ENCODE results near the gene FOXO1. TPM values are rescaled to one million over a fixed set of nuclear protein-coding genes. Genes with fewer than 3 reads are reported as not detected.
A peak's percentile ranks its signal among the peaks of the same experiment; 100 is the strongest.

FOXO1 gene
- total and polyA plus RNA-seq, 4 experiments from 2014 or later, result 35.2 to 72.3 (median 68.2) TPM

DNA sequence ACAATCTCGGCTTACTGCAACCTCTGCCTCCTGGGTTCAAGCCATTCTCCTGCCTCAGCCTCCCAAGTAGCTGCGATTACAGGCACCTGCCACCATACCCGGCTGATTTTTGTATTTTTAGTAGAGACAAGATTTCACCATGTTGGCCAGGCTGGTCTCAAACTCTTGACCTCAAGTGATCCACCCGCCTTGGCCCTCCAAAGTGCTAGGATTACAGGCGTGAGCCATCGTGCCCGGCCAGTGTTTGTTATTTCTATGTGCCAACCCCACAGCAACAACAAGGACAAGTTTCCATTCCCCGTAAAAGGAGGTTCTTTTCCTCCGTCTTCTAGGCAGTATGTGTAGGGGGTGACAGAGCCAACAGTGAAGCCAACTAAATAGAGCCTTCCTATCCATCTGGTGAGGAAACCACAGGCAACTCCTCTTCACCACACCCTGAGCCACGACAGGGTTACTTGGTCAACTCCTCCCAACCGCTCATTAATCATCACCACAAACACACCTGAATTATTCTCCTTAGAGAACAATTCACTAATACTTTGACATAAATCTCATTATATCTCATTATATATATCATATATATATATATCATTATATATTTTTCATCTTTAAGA is 25.5 kb downstream of the FOXO1 start:
- peaks cover 0 to 31% of the 10 kb centered on the region in 2 donors for H3K36me3 Mint-ChIP-seq
- Histone ChIP-seq H3K36me3 (ENCODE audit: insufficient read depth, low read length) (no peaks in the 10 kb centered on the region), H3K27ac (ENCODE audit: low read depth, low read length) (no peak overlapping the region), H3K9me3 (ENCODE audit: control insufficient read depth in 1 of 2, low read length in 2 of 2) (no peaks in the 10 kb centered on the region), H3K4me1 (ENCODE audit: insufficient read depth, low read length) (peaks cover 98% of the 10 kb centered on the region), H3K27me3 (ENCODE audit: insufficient read depth, low read length) (no peaks in the 10 kb centered on the region), H3K4me3 (ENCODE audit: low read length in 2 of 2) (no peak overlapping the region)
- ChIA-PET CTCF (ENCODE audit: partially characterized antibody) (interaction anchor here (0.9 to 1.6 kb wide), 5 partner anchors 9 to 446 kb away, joined by 3 to 4 read pairs (median 3); no protein-coding TSS in a partner anchor), POLR2A (ENCODE audit: partially characterized antibody) (interaction anchor here (1.1 to 4.0 kb wide), 4 partner anchors 12 to 454 kb away, joined by 3 to 15 read pairs (median 6); no protein-coding TSS in a partner anchor)
- intact Hi-C loops (cut with micrococcal nuclease), result loop anchor here (2.0 kb wide), 1 partner anchor 14 kb away; no protein-coding TSS in a partner anchor
- peak in 3 of 5 donors; percentile 33 to 61 (median 37) for DNase-seq
- peak overlapping the region; percentile 67 to 86 (median 76) for H3K4me3 Mint-ChIP-seq
- peaks cover 70 to 96% (median 86%) of the 10 kb centered on the region in 4 donors for H3K4me1 Mint-ChIP-seq
- no peaks in the 10 kb centered on the region for H3K27me3 Mint-ChIP-seq
- H3K9me3 Mint-ChIP-seq, result no peaks in the 10 kb centered on the region
- peak overlapping the region; percentile 19 to 91 (median 68) for H3K27ac Mint-ChIP-seq

DNA sequence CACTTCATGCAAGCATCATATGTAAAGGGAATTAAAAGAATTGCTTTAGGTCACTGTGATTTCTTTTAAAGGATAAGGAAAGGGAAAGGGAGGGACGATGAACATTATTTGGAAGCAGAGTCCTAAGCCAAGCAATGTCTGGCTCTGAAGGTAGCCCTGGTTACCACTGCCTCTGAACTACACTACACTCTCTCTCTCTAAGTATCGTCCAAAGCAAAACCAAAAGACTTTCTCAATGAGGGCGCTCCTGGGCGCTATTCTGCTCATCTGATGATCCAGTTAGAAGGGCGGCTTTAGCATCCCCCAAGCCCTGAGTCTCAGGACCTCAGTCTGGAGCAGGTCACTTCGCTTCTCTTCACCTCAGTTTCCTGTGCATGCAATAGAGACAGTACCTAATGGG is 26.2 kb downstream of the FOXO1 start:
- H3K9me3 Mint-ChIP-seq, result no peaks in the 10 kb centered on the region
- no peaks in the 10 kb centered on the region for H3K36me3 ChIP-seq (ENCODE audit: insufficient read depth, low read length)
- H3K4me1 ChIP-seq (ENCODE audit: insufficient read depth, low read length), result peaks cover 98% of the 10 kb centered on the region
- ChIA-PET POLR2A (ENCODE audit: partially characterized antibody) (interaction anchor here (1.0 to 4.0 kb wide), 4 partner anchors 14 to 453 kb away, joined by 3 to 15 read pairs (median 3); no protein-coding TSS in a partner anchor), CTCF (ENCODE audit: partially characterized antibody) (interaction anchor here (0.9 to 1.6 kb wide), 3 partner anchors 8 to 26 kb away, joined by 3 to 4 read pairs (median 3); no protein-coding TSS in a partner anchor)
- peaks cover 0 to 34% of the 10 kb centered on the region in 2 donors for H3K36me3 Mint-ChIP-seq
- intact Hi-C loops (cut with micrococcal nuclease), result loop anchor here (2.0 kb wide), 1 partner anchor 13 kb away; no protein-coding TSS in a partner anchor
- peaks cover 69 to 96% (median 86%) of the 10 kb centered on the region in 4 donors for H3K4me1 Mint-ChIP-seq
- H3K9me3 ChIP-seq (ENCODE audit: control insufficient read depth in 1 of 2, low read length in 2 of 2), result no peaks in the 10 kb centered on the region
- DNase-seq, result peak in 1 of 5 donors; percentile 28
- no peak overlapping the region for H3K4me3 ChIP-seq (ENCODE audit: low read length in 2 of 2)
- H3K27ac Mint-ChIP-seq, result peak overlapping the region; percentile 47 to 91 (median 77)
- H3K4me3 Mint-ChIP-seq, result peak overlapping the region in 7 of 8 donors; percentile 64 to 86 (median 76)
- no peaks in the 10 kb centered on the region for H3K27me3 ChIP-seq (ENCODE audit: insufficient read depth, low read length)
- no peak overlapping the region for H3K27ac ChIP-seq (ENCODE audit: low read depth, low read length)
- no peaks in the 10 kb centered on the region for H3K27me3 Mint-ChIP-seq

DNA sequence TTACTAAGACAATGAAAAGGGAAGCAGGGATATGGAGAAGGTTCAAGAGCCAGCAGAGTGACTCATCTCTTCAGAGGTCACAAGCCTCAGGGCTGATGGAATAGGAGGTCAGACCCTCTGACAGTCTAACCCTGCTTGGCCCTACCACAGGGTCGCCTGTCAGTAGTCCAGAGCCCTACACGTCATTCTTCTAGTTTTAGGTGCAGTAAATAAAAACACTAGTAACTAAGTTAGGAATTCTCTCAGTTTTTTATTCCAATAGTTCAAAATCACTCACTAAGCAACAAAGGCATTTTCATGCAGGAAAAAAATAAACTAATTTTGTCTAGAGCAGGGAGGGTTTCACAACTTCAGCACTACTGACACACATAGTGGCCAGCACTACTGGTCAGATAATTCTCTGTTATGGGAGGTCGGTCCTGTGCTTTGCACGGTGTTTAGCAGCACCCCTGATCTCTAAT is 27.2 kb downstream of the FOXO1 start:
- Mint-ChIP-seq H3K27ac (peak overlapping the region; percentile 61 to 84 (median 77)), H3K36me3 (peaks cover 0 to 33% of the 10 kb centered on the region in 2 donors)
- no peak for DNase-seq

DNA sequence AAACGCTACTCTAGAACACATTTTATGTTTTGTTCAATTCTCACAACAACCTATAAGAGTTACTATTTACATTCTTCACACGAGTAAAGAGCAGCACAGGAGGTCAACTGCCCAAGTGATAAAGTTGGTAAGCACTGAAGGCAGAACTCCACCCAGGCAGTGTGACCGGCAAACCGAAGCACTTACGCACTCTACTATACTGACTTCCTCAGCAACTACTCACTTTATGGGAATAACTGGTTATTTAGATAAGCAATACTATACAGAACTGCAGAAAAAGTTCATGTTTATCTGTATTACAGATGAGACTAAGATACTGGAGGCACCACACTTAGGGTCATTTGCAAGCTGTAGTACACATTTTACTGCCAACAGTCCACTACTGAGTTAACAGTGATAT is 28.8 kb downstream of the FOXO1 start:
- no peak overlapping the region for H3K4me3 ChIP-seq (ENCODE audit: low read length in 2 of 2)
- Mint-ChIP-seq H3K27ac (peak overlapping the region; percentile 9 to 95 (median 43)), H3K4me1 (peaks cover 72 to 95% (median 85%) of the 10 kb centered on the region in 4 donors), H3K27me3 (no peaks in the 10 kb centered on the region), H3K4me3 (peak overlapping the region in 4 of 8 donors; percentile 25 to 51 (median 44)), H3K9me3 (no peaks in the 10 kb centered on the region), H3K36me3 (peaks cover 0 to 24% of the 10 kb centered on the region in 2 donors)
- intact Hi-C loops (cut with micrococcal nuclease), result no loop called here
- no peaks in the 10 kb centered on the region for H3K36me3 ChIP-seq (ENCODE audit: insufficient read depth, low read length)
- no peak overlapping the region for H3K27ac ChIP-seq (ENCODE audit: low read depth, low read length)
- CTCF ChIA-PET (ENCODE audit: partially characterized antibody), result no interaction called here
- POLR2A ChIA-PET (ENCODE audit: partially characterized antibody), result interaction anchor here (1.1 kb wide), 1 partner anchor 18 kb away, joined by 3 read pairs; no protein-coding TSS in a partner anchor
- no peak for DNase-seq
- no peaks in the 10 kb centered on the region for H3K9me3 ChIP-seq (ENCODE audit: control insufficient read depth in 1 of 2, low read length in 2 of 2)
- H3K4me1 ChIP-seq (ENCODE audit: insufficient read depth, low read length), result peaks cover 94% of the 10 kb centered on the region
- H3K27me3 ChIP-seq (ENCODE audit: insufficient read depth, low read length), result no peaks in the 10 kb centered on the region

More for the DNA sequence above, 27.2 kb downstream of the FOXO1 start:
- CTCF ChIA-PET (ENCODE audit: partially characterized antibody), result interaction anchor here (1.6 kb wide), 1 partner anchor 25 kb away, joined by 4 read pairs; no protein-coding TSS in a partner anchor
- no peak overlapping the region for H3K4me3 ChIP-seq (ENCODE audit: low read length in 2 of 2)
- H3K27ac ChIP-seq (ENCODE audit: low read depth, low read length), result no peak overlapping the region
- H3K27me3 ChIP-seq (ENCODE audit: insufficient read depth, low read length), result no peaks in the 10 kb centered on the region
- H3K27me3 Mint-ChIP-seq, result no peaks in the 10 kb centered on the region
- H3K9me3 ChIP-seq (ENCODE audit: control insufficient read depth in 1 of 2, low read length in 2 of 2), result no peaks in the 10 kb centered on the region
- no peaks in the 10 kb centered on the region for H3K36me3 ChIP-seq (ENCODE audit: insufficient read depth, low read length)
- intact Hi-C loops (cut with micrococcal nuclease), result no loop called here
- POLR2A ChIA-PET (ENCODE audit: partially characterized antibody), result interaction anchor here (1.0 to 1.6 kb wide), 2 partner anchors 27 to 452 kb away, joined by 3 read pairs; no protein-coding TSS in a partner anchor
- H3K4me3 Mint-ChIP-seq, result peak overlapping the region in 5 of 8 donors; percentile 17 to 76 (median 39)
- H3K4me1 Mint-ChIP-seq, result peaks cover 66 to 95% (median 84%) of the 10 kb centered on the region in 4 donors
- H3K4me1 ChIP-seq (ENCODE audit: insufficient read depth, low read length), result peaks cover 98% of the 10 kb centered on the region
- no peaks in the 10 kb centered on the region for H3K9me3 Mint-ChIP-seq

DNA sequence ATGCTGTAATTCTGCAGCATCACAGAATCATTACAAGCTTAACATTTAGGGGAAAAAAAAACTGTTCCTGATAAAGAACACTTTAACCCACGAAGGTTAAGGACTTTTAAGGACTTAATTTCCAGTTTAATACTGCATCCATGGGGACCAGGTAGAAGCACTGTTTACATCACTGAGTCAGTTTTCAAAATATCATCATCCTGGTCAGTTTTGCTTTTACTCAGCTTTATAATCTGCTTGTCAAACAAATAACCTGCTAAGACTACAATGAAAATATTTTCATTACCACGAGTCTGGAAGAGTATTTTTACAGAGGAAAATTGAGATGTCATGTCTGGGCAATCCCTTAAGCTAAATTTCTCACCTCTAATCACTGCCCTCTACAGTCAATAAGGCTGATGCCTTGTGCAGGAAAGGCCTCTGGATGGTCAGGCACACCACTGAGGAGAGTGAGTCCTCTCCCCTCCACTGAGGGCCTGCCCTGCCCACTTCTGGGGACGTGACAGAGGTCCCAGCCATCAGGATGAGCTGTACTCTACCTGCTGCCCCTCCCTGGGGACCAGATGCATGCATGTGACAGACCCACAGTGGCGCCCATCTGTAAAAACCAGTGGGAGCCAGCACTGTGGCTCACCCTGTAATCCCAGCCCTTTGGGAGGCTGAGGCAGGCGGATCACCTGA is 31.0 kb downstream of the FOXO1 start:
- H3K4me1 Mint-ChIP-seq, result peaks cover 72 to 96% (median 80%) of the 10 kb centered on the region in 4 donors
- H3K36me3 Mint-ChIP-seq, result peaks cover 6 to 24% of the 10 kb centered on the region in 2 donors
- no peaks in the 10 kb centered on the region for H3K27me3 Mint-ChIP-seq
- ChIA-PET CTCF (ENCODE audit: partially characterized antibody) (interaction anchor here (0.6 kb wide), 1 partner anchor 22 kb away, joined by 3 read pairs; no protein-coding TSS in a partner anchor), POLR2A (ENCODE audit: partially characterized antibody) (interaction anchor here (0.9 to 2.0 kb wide), 3 partner anchors 11 to 29 kb away, joined by 3 to 9 read pairs (median 4); no protein-coding TSS in a partner anchor)
- Histone ChIP-seq H3K9me3 (ENCODE audit: control insufficient read depth in 1 of 2, low read length in 2 of 2) (no peaks in the 10 kb centered on the region), H3K27ac (ENCODE audit: low read depth, low read length) (no peak overlapping the region), H3K36me3 (ENCODE audit: insufficient read depth, low read length) (no peaks in the 10 kb centered on the region), H3K4me3 (ENCODE audit: low read length in 2 of 2) (no peak overlapping the region), H3K27me3 (ENCODE audit: insufficient read depth, low read length) (no peaks in the 10 kb centered on the region), H3K4me1 (ENCODE audit: insufficient read depth, low read length) (peaks cover 92% of the 10 kb centered on the region)
- intact Hi-C loops (cut with micrococcal nuclease), result no loop called here
- peak overlapping the region in 6 of 8 donors; percentile 5 to 66 (median 42) for H3K4me3 Mint-ChIP-seq
- no peak for DNase-seq
- peak overlapping the region in 5 of 7 donors; percentile 46 to 69 (median 63) for H3K27ac Mint-ChIP-seq
- no peaks in the 10 kb centered on the region for H3K9me3 Mint-ChIP-seq

DNA sequence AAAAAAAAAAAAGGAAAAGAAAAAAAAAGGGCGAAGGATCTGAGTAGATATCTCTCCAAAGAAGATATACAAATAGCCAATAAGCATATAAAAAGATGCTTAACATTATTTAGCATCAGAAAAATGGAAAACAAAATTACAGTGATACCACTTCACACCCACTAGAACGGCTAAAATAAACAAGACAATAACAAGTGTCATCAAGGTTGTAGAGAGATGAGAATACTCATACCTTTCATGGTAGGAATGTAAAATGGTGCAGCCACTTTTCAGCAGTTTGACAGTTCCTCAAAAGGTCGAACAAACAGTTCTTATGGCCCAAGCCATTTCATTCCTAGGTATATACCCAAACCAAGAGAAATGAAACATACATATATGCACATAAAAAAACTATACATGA is 33.5 kb downstream of the FOXO1 start:
- POLR2A ChIA-PET (ENCODE audit: partially characterized antibody), result interaction anchor here (0.6 kb wide), 1 partner anchor 115 kb away, joined by 3 read pairs; no protein-coding TSS in a partner anchor
- H3K4me3 ChIP-seq (ENCODE audit: low read length in 2 of 2), result no peak overlapping the region
- Mint-ChIP-seq H3K27me3 (no peaks in the 10 kb centered on the region), H3K9me3 (no peaks in the 10 kb centered on the region), H3K27ac (peak overlapping the region in 3 of 7 donors; percentile 11 to 77 (median 30)), H3K36me3 (peaks cover 13 to 30% of the 10 kb centered on the region in 2 donors), H3K4me1 (peaks cover 65 to 95% (median 77%) of the 10 kb centered on the region in 4 donors), H3K4me3 (peak overlapping the region in 3 of 8 donors; percentile 9 to 37 (median 21))
- H3K27ac ChIP-seq (ENCODE audit: low read depth, low read length), result no peak overlapping the region
- intact Hi-C loops (cut with micrococcal nuclease), result no loop called here
- peaks cover 89% of the 10 kb centered on the region for H3K4me1 ChIP-seq (ENCODE audit: insufficient read depth, low read length)
- no peaks in the 10 kb centered on the region for H3K9me3 ChIP-seq (ENCODE audit: control insufficient read depth in 1 of 2, low read length in 2 of 2)
- CTCF ChIA-PET (ENCODE audit: partially characterized antibody), result interaction anchor here (1.3 kb wide), 1 partner anchor 8 kb away, joined by 3 read pairs; no protein-coding TSS in a partner anchor
- no peak for DNase-seq
- no peaks in the 10 kb centered on the region for H3K36me3 ChIP-seq (ENCODE audit: insufficient read depth, low read length)
- H3K27me3 ChIP-seq (ENCODE audit: insufficient read depth, low read length), result no peaks in the 10 kb centered on the region

Measured in CD4-positive, alpha-beta memory T cell (primary cell).